HG02610 (cell line): ENCODE measurements around the gene BPIFB3.
A peak's percentile ranks its signal among the peaks of the same experiment; 100 is the strongest.
"Not testable (repeated sequence)": the region's sequence is repeated elsewhere in the genome, so short reads cannot be mapped to it uniquely, and the experiment has no call there.

Source experiments
- ATAC-seq: cut with Tn5 transposase; IDR thresholded peaks from one replicate; pipeline ENCODE4 v1.9.1; 2021; ENCODE audit warnings: mild to moderate bottlenecking, moderate library complexity; ENCODE audit not compliant: unreplicated experiment

Gene BPIFB3

GRCh38 chr20:33112547-33113386 is 59.1 kb downstream of the BPIFB3 start:
- no peak for ATAC-seq

GRCh38 chr20:33113387-33113908 is 59.7 kb downstream of the BPIFB3 start:
- ATAC-seq = no peak

- not testable (repeated sequence) for ATAC-seq
Observed at GRCh38 chr20:33115501-33115900, 61.8 kb downstream of the BPIFB3 start.

GRCh38 chr20:33119725-33120720 is 66.3 kb downstream of the BPIFB3 start:
- ATAC-seq = peak; percentile 92

GRCh38 chr20:33120934-33121333 is 67.2 kb downstream of the BPIFB3 start:
- no peak for ATAC-seq

GRCh38 chr20:33122297-33122696 is 68.6 kb downstream of the BPIFB3 start:
- ATAC-seq = not testable (repeated sequence)
